ENCODE data around the gene STIL.

Gene STIL

DNA sequence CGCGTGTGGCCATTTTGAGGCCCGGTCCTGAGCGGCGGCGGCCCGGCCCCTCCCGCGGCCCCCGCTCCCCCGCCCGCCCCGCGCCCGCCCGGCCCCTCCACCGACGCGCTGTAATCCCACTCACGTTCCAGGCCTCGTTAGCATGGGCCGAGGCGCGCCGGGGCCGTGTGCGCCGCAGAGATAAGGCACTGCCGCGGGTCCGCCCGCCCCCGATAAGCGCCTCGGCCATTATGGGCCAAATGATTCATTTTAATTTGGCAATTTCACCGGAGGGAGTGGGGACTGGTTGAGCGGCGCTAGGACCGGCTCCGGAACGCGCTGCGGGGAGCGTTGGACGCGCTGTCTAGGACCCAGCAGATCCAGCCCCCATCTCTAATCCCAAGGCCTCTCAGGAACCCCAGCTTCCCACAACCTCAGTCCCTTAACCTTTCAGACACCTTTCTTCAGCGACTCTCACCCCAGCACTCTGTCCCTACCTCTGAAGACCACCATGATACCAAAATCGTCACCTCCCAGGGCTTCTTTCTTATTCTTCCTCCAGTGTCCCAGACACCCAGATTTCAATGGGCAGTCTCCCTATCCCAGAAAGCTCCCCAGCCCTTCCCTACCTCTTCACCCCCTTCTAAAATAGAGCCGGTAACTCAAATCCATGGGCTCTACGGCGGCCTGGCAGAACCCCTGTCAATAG, 81.6 kb downstream of the STIL start, which contains the start of gene TAL1:
TAL1 (minus strand) TSS at position 39 of the 688 bp plus-strand sequence. CDS start 6,337 bp downstream, outside the sequence.
- DNase-seq: peak; percentile 51

DNA sequence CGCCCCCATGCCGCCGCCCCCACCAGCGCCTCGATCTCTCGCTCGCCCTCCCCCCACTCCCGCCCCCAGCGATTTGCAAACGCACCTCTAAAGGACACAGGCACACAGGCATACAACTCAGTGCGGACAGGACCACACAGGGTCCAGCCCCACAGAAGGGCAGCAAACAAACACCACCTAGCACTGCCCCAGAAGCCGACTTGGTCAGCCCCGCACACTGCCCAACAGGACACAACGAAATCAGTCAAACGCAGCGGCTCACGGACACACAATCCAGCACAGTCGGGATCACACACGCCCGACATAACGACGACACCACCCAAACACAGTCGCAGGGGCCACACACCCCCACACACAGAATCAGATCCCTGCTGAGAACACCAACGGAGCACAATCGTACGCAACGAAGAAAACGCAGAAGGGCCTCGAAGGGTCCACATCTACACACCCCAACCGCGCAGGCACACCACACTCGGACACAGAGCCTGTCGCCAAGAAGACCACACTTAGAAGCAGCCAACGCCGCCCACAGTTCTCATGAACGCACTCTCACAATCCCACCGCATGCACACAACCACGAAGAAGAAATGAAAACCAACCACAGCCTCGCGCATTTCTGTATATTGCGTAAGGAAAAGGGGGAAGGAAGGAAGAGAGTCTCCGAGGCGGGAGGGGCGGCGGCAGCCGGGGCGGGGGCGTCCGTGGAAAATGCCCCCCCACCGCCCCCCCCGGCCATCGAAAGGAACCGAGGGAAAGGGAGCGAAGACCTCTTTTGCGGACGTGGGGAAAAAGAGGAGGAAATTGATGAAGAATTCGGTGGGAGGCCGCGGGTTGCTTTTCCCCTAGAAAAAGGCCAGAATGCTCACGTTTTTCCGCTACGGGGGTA, 82.4 kb downstream of the STIL start:
- peak; percentile 64 for DNase-seq

DNA sequence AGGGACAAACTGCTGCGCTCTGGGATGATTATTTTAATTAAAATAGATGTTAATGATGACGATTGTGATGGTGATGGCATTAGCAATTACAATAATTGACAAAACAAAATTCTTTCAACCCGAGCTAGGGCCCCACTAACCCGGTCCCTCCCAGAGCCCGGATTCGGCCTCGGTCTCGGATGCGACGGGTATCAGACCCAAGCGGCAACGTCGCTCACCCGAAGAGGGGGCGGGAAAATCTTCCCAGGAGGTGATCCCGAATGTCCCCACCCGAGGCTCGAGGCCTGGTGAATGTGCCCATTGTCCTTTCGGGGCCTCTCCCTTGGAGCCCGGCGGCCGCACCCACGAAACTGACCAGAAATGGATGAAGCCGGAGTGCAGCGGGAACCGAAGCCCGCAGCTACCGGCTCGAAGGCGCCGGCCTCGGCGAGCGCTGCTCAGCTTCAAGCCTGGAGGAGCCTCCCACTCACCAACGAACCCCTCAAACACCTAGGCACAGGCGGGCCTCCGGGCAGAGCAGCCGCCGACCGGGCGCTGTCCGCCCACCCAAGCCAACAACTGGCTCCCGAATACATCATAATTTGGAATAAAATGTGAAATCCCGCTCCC, 83.2 kb downstream of the STIL start:
- peak; percentile 59 for DNase-seq

DNA sequence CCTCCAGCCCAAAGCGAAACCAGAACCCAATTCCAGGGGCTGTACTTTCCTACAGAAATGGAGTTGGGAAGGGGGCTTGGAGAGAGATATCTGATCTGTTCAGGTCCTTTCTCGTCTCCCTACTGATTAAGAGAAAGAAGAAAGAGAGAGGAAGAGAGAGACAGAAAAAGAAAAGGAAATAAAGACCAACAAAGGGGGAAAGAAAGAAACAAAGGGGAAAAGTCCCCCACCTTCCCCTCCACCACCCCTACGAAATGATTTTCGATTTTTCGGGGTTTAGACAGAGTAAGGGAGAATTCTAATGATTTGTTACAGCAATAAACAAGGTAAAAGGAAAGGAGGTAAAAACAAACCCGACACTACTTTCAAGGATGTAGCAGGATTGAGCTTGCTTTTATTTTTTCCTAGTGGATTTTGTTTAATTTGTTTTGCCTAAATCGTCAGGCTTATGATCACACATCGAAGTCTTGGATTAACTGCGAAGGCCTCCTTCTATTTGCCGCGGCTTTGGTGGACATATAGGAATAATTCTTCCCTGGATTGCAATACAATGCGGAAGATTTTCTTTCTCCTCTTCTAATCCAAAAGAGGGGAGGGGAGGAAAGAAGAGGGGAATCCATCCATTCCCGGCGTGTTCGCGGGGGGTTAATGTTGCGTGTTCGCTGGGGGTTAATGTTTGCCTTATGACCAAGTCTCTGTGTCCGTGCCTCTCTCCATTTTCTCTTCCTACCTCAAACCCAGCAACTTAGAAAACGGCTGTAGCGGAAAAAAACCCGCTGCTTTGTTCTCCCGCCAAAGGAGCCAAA, 83.9 kb downstream of the STIL start:
- DNase-seq: peak; percentile 44

DNA sequence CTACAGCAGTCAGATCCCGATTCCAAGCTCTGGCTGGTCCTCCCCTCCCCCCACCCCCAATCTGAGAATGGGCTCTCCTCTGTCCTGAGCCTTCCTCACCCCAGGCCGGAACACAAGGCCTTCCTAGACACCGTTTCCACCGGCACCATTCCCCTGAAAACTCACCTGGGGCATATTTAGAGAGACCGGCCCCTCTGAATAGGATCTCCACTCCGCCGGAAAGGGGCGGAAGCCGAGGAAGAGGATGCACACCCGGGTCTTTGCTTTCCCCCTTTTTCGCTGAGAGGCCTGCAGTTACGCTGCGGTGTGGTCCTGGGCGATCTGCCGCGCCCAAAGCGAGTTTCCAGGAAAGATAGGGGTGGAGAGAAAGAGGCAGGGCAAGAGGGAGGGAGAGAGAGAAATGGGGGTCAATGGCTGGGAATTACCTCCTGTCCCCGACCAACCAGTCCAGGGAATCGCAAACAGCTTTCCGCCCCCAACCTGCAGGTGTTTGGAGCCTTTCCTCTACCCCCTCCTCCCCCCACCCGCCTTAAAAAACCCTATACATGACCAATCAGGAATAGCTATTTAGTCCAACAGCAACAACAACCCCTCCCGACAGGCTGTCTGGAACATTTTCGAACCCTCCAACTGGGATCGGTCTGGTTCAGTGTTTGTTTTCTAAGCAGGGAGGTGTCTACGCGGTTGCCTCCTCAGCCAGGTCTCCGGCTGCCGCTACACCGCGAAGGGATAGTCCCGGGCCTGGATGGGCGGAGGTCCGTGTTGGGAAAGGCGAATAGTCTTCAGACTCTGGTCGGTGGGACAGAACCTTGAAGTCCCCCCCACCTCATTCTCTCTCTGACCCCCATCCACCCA, 84.7 kb downstream of the STIL start:
- peak; percentile 28 for DNase-seq

DNA sequence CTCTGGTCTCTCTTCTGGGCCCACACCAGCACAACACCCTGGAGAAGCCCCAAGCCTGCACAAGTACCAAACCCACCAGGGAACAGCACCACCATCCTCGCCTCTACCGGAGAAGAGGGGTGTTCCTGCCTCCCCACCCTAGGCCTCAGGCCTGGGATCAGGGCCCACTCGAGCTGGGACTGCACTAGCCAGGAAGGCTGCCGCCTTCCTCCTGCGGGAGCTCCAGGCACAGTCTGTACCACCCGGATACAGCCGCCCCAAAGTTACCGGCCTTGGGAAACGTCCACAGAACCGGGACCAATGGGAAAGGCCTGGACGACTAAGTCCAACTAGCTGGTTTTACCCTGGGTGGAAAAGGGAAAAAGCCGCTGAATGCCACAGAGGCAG, 85.3 kb downstream of the STIL start:
- no peak for DNase-seq

DNA sequence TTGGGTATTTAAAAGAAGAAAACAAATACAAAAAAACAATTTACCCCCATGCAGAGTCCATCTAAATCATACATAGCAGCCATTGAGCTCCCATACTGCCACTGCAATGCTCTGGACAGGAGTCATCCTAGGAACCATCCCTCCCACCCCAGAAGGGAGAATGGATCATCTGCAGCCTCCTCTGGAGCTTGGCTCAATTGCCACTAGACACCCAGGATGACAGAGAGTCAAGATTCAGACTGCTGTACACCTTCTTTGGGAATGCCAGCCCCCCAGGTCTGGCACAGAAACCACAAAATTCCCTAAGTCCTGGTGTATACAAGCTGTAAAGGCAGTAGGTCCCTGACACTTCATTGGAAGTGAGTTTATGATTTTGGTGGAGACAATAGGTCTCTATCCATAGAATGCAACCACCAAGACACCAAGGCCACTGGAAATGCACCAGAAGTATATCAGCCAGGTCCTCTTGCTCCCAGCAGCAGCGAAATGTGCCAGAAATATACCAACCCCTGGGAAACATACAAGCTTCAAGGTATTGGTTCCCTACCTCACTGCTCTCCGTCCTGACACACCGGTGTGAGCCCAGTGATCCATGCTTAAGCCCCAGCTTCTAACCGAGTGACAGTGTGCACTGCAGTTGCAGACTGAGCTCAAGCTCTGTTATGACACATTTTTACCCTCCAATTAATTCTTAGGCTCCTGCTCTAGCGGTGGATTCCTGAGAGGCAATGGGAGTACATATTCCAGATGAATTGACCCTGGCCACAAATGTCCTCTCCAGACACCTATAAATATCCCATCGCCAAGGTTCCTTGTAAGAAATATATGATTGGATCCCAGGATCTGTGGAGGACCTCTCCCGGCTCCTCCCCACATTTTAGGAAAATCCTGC, 86.4 kb downstream of the STIL start:
- DNase-seq: peak; percentile 38

DNA sequence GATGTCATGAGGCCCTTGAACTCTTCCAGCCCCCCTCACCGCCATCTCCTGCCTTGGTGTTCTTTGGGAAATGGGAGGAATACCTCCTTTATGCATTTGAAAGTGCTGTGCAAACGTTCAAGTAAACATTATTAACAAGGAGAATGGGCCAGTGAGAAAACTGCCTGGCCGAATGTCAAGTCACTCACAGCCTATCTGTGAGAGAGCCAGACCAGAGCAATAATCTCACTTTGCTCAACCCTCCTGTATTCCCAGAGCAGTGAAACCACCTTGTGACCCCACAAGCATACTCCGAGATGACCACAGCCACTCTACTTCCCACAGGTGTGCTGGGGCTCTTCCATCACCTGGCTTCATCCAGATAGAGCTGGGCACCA, 87.1 kb downstream of the STIL start:
- DNase-seq: no peak

DNA sequence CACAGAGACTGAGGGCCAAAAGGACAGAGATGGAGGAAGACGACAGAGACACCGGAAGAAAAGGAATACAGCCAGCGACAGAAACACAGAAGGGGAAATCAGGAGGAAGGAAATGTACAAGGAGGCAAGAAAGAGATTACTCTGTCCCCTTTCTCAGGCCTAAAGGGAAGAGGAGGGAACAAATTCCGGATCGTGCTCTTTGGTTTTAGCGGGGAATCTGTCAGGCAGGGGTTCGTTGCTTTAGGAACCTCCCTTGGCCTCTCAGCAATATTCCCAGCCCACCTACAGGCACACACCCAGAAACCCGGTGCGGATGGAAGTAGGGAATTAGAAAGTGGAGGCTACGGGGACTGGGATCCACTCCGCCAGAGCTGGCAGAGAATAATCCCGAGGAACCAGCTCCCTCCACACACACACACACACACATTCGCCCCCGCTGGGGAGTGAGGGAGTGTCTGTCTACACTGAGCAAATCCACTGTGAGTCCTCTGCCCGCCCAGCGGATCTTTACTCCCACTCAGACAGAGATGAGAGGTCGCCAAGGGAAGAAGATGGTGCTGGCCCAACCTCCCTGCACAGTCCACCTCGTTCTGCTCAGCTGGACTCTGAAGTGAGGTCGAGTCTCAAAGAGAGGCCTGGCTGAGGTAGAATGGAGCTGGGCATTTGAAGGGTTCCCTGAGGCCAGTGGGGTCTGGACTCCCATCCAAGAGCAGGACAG, 87.7 kb downstream of the STIL start:
- peak; percentile 33 for DNase-seq

DNA sequence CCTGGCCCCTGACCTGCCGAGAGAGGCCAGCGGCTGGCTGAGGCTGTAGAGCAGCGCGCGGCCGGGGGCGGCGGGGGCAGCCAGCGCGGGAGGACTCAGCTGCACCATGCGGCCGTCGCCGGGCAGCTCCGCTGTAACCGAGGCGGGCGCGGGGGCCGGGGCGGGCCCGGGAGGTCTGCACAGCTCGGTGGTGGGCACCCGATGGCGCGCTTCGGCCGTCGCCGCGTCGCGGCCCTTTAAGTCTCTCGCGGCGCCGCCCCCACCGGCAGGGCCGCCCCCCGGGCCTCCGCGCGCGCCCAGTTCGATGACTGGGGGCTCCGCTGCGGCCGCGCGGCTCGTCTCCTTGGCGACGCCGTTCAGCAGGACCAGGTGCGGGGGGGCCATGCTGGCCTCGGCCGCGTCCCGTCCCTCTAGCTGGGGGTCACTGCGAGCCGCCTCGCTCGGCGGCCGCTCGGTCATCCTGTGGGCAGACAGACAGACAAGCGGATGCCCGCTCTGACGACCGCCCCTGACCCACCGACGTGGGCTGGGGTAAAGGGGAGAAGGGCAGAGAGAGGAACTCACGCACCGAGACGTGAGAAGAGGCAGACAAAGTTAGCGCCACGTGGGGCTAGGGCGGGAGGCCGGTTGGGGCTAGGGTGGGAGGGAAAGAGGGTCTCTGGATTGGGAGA, 88.4 kb downstream of the STIL start:
- peak; percentile 46 for DNase-seq

DNA sequence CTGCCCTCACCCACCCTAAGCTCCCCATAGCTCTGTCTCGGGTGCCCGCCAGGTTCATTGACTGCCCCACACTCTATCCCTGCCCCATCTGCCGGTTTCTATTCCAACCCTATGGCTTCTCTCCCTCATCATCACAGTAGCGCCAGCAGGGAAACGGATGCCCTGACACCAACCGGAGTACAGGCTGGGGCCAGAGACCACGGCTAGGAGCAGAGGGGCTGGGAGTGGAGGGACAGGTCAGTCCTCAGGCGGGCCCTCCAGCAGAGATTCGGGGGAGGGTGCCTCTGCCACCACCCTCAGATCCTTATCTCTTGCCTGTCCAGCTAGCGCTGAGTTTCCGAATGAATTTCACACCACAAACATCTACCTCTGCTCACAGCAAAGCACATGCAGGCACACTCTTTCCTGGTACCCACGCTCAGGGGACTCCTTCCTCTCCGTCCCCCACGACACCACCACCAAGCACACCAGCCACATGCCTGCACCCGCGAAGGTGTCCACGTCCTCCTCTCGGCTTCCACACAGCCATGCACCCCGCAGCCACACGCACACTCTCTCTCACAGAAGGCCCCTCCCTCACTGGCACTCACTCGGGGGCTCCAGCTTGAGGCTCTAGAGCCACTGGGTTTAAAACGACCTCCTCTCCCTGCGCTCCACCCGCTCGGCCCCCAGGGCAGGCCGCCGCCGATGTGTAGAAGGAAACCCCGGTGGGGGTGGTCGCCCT, 89.1 kb downstream of the STIL start:
- peak; percentile 32 for DNase-seq

DNA sequence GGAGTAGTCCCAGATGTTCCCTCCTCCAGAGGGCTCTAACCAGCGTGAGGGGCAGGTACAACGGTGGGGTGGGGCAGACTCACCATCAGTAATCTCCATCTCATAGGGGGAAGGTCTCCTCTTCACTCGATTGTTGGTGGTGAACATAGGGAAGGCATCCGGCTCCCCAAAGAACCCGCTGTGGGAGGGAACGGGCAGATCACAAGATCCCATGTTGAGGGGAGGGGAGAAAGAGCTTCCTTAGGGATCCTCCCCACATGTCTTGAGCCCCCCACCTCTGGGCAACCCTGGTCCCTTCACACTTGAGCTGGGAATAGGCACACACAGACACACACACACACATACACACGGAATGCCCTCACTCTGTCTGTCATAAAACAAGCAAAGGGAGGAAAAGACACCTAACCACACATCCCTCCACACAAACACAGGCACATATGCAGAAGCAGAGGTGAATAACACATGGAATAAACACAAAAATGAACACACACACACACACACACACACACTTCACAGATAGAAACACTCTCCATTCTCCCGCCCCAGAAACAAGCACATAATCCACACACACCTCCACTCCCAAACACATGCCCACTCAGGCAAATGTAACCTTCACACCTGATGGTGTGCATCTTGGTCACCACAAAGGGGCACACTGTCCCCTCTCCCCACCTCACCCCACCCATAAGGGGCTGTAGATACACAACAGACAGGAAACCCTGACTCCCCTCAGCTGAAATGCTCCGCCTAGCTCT, 89.8 kb downstream of the STIL start:
- no peak for DNase-seq

DNA sequence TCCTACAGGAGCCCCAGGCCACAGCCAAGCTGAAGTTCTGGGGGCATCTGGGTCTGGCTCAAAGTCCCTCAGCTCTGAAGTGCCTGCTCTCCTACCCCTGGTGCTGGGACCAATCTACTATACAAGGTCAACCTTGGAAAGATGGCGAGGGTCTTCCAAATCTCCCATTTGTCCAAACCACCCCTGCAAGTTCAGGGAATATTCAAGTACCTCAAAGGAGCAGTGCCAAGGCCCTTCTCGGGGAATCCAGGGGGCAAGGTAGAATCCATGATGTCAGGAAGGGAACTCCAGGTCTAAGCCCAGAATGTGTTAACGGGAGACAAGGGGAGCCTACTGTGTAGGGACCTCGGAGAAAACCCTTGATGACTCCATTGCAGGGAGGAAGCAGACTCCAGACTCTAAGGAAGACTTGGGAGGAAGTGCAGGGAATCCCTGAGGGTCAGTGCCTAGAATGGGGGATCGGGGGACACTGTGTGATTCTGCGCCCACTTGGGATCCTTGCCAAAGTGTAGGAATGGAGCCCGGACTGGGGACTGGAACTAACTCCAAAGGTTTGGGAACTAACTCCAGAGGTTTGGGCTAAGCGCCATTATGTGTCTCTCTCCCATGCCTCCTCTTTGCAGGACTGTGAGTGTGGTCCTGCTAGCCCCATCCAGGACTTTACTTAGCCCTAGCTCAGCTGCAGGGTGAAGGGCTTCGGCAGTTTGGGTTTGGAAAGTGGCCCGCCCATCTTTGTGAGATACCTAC, 90.6 kb downstream of the STIL start:
- DNase-seq: no peak

DNA sequence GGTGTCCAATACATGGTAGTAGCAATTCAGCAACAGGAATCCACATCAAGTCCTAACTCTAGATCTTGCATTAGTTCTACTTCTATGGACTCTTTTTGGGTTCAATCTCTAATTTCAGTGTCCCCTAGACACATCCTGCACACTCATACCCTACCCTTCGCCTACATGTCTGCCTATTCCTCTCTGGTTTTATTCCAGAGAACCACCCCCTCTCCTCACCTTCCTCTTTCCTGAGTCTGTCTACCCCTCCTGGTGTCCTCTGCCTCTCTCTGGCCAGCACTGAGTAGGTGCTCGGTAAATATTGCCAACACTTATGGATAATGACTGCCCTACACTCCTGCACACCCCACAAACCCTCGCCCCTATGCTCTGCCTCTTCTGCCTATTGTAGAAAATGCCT, 91.5 kb downstream of the STIL start:
- no peak for DNase-seq

DNA sequence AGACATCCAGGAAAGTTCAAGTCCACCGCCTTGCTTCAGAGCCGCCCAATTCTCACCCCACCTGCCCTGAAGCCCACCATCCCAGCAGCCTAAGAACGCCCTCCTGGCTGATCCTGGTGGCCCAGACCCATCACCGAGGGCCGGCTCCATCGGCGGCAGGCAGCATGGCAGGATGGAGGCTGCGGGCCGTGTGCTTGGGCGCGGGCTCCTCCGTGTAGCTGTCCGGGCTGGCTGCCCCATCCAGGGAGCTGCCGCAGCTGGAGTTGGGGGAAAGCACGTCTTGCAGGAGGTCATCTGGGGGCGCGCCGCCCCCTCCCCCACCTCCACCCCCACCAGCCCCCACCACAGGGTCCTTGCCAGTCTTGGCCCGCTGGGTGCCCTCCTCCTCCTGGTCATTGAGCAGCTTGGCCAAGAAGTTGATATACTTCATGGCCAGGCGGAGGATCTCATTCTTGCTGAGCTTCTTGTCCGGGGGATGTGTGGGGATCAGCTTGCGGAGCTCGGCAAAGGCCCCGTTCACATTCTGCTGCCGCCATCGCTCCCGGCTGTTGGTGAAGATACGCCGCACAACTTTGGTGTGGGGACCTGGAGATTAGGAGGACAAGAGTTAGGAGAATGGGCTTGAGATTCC, 94.2 kb downstream of the STIL start:
- DNase-seq: no peak

DNA sequence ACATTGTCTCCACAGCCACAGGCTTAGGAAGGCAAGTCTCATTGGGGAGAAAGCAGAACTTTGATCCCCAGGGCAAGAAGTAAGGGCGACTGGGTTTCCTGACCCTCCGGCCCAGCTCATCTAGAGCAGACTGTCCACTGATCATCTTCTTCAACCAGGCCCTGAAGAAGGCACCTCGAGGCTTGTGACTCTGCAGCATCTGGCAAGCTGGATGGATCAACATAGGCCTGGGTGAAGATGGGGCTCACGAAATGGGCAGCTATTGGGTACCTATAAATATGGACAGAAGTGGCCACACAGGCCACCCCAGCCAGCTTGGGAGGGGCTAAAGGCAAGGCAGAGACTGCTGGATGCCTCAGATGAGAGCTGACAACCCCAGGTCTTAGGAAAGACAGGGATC, 94.9 kb downstream of the STIL start:
- DNase-seq: no peak

All from NCI-H82 (cell line).